HepG2 (cell line): ENCODE data around the gene TNFRSF1B. TPM values are rescaled to one million over a fixed set of nuclear protein-coding genes. Genes with fewer than 3 reads are reported as not detected.

ENCODE experiments used
- BORCS8-MEF2B ChIP-seq: sonication (generic); formaldehyde crosslinking; IDR thresholded peaks from 2 replicates; pipeline ENCODE4 v1.8.0; 2022; ENCODE audit warnings: mild to moderate bottlenecking, missing genetic modification reagents
- CBFB ChIP-seq: sonication (generic); formaldehyde crosslinking; IDR thresholded peaks from 2 replicates; pipeline ENCODE4 v1.4.0; 2020; ENCODE audit warnings: missing genetic modification reagents
- KLF15 ChIP-seq: sonication (generic); formaldehyde crosslinking; IDR thresholded peaks from 2 replicates; pipeline ENCODE4 v1.8.1; 2023; ENCODE audit warnings: borderline replicate concordance, mild to moderate bottlenecking, inconsistent platforms, missing genetic modification reagents, mixed read lengths
- PRPF4 ChIP-seq: fragments of 200-400 bp; formaldehyde crosslinking; IDR thresholded peaks from 2 replicates; pipeline ENCODE4 v1.6.1; 2016; ENCODE audit warnings: low read length, low read depth; ENCODE audit not compliant: poor library complexity, severe bottlenecking
- SAP130 ChIP-seq: IDR thresholded peaks from 2 replicates; pipeline ENCODE4 v1.6.1; 2016; ENCODE audit warnings: low read depth
- ZFX ChIP-seq: sonication (generic); formaldehyde crosslinking; IDR thresholded peaks from 2 replicates; pipeline ENCODE4 v1.4.0; 2020; ENCODE audit warnings: mild to moderate bottlenecking, low read depth, missing genetic modification reagents, moderate library complexity
- ZNF331 ChIP-seq: sonication (generic); formaldehyde crosslinking; IDR thresholded peaks from 2 replicates; pipeline ENCODE4 v1.4.0; 2020; ENCODE audit warnings: missing genetic modification reagents
- ZNF383 ChIP-seq: sonication (generic); formaldehyde crosslinking; IDR thresholded peaks from 2 replicates; pipeline ENCODE4 v1.4.0; 2020; ENCODE audit warnings: missing genetic modification reagents, mild to moderate bottlenecking, borderline replicate concordance
- ZNF615 ChIP-seq: sonication (generic); formaldehyde crosslinking; IDR thresholded peaks from 2 replicates; pipeline ENCODE4 v1.5.0; 2020; ENCODE audit warnings: mild to moderate bottlenecking, missing genetic modification reagents, borderline replicate concordance
- polyA plus RNA-seq, 8 experiments: library from polyadenylated mRNA; depleted of rRNA in 3 of 8; stranded (reverse) in 7 of 8; unstranded in 1 of 8; fragments of >200 nt; fragmentation: Illumina TruSeq in 4 of 8; extraction: Trizol in 4 of 8; gene quantifications; 2 replicates each; pipeline versions ENCODE4 v1.2.1 to v1.2.3, GENCODE V29; 2011 to 2016; ENCODE audit warnings: low read depth in 4 of 8, missing spikeins in 1 of 8, mixed read lengths in 1 of 8; ENCODE audit not compliant: insufficient read depth in 1 of 8
- total RNA-seq, 5 experiments: library from RNA; depleted of rRNA; stranded (reverse); fragments of >200 nt; fragmentation: Illumina TruSeq; extraction: Trizol; gene quantifications; 2 replicates each; pipeline ENCODE4 v1.2.3, GENCODE V29; 2016; ENCODE audit warnings: low read depth in 1 of 5
- TF ChIP-seq, protein P1 (sequence below), 2 experiments: sonication (generic) in 1 of 2; formaldehyde crosslinking in 1 of 2; IDR thresholded peaks; 2 replicates each; pipeline versions ENCODE4 v1.4.0 to v1.6.1; 2016 to 2020; ENCODE audit warnings: borderline replicate concordance in 1 of 2, low read depth in 1 of 2, mild to moderate bottlenecking in 1 of 2, missing genetic modification reagents in 1 of 2
- TF ChIP-seq, protein P2 (sequence below): sonication (generic); formaldehyde crosslinking; IDR thresholded peaks from 2 replicates; pipeline ENCODE4 v1.8.0; 2022; ENCODE audit warnings: mild to moderate bottlenecking, missing genetic modification reagents
- TF ChIP-seq, protein P3 (sequence below): sonication (generic); formaldehyde crosslinking; IDR thresholded peaks from 2 replicates; pipeline ENCODE4 v1.4.0; 2020; ENCODE audit warnings: missing genetic modification reagents, borderline replicate concordance
- TF ChIP-seq, protein P4 (sequence below): IDR thresholded peaks from 2 replicates; pipeline ENCODE4 v1.6.1; 2016; ENCODE audit warnings: mild to moderate bottlenecking
- TF ChIP-seq, protein P5 (sequence below): sonication (generic); formaldehyde crosslinking; conservative IDR thresholded peaks from 2 replicates; pipeline ENCODE4 v1.4.0; 2020; ENCODE audit warnings: missing genetic modification reagents
- TF ChIP-seq, protein P6 (sequence below): sonication (generic); formaldehyde crosslinking; IDR thresholded peaks from 2 replicates; pipeline ENCODE4 v1.5.0; 2020; ENCODE audit warnings: mild to moderate bottlenecking, missing genetic modification reagents

The TNFRSF1B gene
- total and polyA plus RNA-seq, 2 of the 13 experiments (the other 11 are each of a cell fraction or from before 2014, with no cell fraction given): 0.04 to 0.11 TPM

DNA sequence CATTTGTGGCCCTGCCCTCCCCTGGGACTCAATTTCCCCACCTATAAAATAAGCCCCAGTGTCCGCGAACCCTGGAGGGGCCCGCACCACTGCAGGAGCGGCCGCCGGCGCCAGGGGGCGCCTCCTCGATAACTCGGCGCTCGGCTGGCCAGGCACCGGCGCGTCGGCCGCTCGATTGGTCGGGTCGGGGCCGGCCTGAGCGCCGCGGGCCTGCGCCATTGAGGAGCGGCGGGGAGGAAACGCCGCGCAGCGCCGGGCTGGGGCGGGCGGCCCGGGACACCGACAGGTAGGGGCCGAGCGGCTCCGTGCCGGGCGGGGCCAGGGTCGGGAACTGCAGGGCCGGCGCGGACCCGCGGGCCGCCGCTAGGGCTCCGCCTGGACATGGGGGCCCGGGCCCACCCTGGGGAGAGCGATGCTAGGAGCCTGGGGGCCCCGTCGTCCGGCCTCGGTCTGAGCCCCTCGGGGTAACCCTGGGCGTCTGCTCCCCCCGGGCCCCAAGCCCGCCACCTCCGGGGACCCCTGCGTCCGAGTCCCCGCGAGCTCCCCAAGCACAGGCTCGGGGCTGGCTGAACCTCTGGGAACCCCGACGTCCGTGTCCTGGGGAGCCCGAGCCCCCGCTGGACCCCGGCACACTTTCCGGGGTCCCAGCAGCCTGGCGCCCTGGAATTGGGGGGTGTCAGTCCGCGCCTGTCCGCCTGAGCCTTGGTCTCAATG is 63.2 kb downstream of the TNFRSF1B start, which contains the start of gene VPS13D (continued):
- TF ChIP-seq, protein P1, sequence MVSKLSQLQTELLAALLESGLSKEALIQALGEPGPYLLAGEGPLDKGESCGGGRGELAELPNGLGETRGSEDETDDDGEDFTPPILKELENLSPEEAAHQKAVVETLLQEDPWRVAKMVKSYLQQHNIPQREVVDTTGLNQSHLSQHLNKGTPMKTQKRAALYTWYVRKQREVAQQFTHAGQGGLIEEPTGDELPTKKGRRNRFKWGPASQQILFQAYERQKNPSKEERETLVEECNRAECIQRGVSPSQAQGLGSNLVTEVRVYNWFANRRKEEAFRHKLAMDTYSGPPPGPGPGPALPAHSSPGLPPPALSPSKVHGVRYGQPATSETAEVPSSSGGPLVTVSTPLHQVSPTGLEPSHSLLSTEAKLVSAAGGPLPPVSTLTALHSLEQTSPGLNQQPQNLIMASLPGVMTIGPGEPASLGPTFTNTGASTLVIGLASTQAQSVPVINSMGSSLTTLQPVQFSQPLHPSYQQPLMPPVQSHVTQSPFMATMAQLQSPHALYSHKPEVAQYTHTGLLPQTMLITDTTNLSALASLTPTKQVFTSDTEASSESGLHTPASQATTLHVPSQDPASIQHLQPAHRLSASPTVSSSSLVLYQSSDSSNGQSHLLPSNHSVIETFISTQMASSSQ (IDR thresholded peaks at IDR 0.05; ENCODE audit: low read depth): no peak
- TF ChIP-seq, protein P1 (CRISPR knock-in tag; IDR thresholded peaks at IDR 0.05; ENCODE audit: borderline replicate concordance): no peak
- no peak for TF ChIP-seq ZNF383 (CRISPR knock-in tag)
- TF ChIP-seq, protein P2, sequence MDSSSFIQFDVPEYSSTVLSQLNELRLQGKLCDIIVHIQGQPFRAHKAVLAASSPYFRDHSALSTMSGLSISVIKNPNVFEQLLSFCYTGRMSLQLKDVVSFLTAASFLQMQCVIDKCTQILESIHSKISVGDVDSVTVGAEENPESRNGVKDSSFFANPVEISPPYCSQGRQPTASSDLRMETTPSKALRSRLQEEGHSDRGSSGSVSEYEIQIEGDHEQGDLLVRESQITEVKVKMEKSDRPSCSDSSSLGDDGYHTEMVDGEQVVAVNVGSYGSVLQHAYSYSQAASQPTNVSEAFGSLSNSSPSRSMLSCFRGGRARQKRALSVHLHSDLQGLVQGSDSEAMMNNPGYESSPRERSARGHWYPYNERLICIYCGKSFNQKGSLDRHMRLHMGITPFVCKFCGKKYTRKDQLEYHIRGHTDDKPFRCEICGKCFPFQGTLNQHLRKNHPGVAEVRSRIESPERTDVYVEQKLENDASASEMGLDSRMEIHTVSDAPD: no peak
- TF ChIP-seq ZNF331 (CRISPR knock-in tag): peak; percentile 15; the same call in 1 of the 2 replicates
- TF ChIP-seq, protein P3, sequence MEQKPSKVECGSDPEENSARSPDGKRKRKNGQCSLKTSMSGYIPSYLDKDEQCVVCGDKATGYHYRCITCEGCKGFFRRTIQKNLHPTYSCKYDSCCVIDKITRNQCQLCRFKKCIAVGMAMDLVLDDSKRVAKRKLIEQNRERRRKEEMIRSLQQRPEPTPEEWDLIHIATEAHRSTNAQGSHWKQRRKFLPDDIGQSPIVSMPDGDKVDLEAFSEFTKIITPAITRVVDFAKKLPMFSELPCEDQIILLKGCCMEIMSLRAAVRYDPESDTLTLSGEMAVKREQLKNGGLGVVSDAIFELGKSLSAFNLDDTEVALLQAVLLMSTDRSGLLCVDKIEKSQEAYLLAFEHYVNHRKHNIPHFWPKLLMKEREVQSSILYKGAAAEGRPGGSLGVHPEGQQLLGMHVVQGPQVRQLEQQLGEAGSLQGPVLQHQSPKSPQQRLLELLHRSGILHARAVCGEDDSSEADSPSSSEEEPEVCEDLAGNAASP (CRISPR knock-in tag): no peak
- TF ChIP-seq, protein P4, sequence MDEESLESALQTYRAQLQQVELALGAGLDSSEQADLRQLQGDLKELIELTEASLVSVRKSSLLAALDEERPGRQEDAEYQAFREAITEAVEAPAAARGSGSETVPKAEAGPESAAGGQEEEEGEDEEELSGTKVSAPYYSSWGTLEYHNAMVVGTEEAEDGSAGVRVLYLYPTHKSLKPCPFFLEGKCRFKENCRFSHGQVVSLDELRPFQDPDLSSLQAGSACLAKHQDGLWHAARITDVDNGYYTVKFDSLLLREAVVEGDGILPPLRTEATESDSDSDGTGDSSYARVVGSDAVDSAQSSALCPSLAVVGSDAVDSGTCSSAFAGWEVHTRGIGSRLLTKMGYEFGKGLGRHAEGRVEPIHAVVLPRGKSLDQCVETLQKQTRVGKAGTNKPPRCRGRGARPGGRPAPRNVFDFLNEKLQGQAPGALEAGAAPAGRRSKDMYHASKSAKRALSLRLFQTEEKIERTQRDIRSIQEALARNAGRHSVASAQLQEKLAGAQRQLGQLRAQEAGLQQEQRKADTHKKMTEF (CRISPR knock-in tag): peak; percentile 8; the same call in 1 of the 2 replicates
- TF ChIP-seq SAP130 (CRISPR knock-in tag): peak; percentile 72
- TF ChIP-seq ZFX (CRISPR knock-in tag): peak; percentile 83
- TF ChIP-seq ZNF615 (CRISPR knock-in tag): no peak
- TF ChIP-seq, protein P5, sequence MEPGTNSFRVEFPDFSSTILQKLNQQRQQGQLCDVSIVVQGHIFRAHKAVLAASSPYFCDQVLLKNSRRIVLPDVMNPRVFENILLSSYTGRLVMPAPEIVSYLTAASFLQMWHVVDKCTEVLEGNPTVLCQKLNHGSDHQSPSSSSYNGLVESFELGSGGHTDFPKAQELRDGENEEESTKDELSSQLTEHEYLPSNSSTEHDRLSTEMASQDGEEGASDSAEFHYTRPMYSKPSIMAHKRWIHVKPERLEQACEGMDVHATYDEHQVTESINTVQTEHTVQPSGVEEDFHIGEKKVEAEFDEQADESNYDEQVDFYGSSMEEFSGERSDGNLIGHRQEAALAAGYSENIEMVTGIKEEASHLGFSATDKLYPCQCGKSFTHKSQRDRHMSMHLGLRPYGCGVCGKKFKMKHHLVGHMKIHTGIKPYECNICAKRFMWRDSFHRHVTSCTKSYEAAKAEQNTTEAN (CRISPR knock-in tag): peak; percentile 52; the same call in 1 of the 2 replicates
- TF ChIP-seq, protein P6, sequence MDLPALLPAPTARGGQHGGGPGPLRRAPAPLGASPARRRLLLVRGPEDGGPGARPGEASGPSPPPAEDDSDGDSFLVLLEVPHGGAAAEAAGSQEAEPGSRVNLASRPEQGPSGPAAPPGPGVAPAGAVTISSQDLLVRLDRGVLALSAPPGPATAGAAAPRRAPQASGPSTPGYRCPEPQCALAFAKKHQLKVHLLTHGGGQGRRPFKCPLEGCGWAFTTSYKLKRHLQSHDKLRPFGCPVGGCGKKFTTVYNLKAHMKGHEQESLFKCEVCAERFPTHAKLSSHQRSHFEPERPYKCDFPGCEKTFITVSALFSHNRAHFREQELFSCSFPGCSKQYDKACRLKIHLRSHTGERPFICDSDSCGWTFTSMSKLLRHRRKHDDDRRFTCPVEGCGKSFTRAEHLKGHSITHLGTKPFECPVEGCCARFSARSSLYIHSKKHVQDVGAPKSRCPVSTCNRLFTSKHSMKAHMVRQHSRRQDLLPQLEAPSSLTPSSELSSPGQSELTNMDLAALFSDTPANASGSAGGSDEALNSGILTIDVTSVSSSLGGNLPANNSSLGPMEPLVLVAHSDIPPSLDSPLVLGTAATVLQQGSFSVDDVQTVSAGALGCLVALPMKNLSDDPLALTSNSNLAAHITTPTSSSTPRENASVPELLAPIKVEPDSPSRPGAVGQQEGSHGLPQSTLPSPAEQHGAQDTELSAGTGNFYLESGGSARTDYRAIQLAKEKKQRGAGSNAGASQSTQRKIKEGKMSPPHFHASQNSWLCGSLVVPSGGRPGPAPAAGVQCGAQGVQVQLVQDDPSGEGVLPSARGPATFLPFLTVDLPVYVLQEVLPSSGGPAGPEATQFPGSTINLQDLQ (CRISPR knock-in tag): no peak
- TF ChIP-seq CBFB: no peak
- no peak for TF ChIP-seq KLF15
- no peak for TF ChIP-seq PRPF4
- 0 out of 2 replicates have a peak, but pooled peaks have one; percentile 51 for TF ChIP-seq BORCS8-MEF2B (CRISPR knock-in tag)
